Activated naive CD8-positive, alpha-beta T cell treated with anti-CD3 and anti-CD28 coated beads for 36 hours (primary cell): ENCODE results near the gene EXOC3. TPM values are rescaled to one million over a fixed set of nuclear protein-coding genes. Genes with fewer than 3 reads are reported as not detected.
"Not testable (repeated sequence)": the region's sequence is repeated elsewhere in the genome, so short reads cannot be mapped to it uniquely, and the experiment has no call there.

Source experiments
- DNase-seq: peaks from one replicate; pipeline ENCODE4 v3.0.0; 2021
- H3K27ac Mint-ChIP-seq: one replicate; pipeline ENCODE4 v1.8.0; 2022; ENCODE audit warnings: mild to moderate bottlenecking, moderate library complexity, mixed read lengths
- H3K27me3 Mint-ChIP-seq: one replicate; pipeline ENCODE4 v1.8.0; 2022; ENCODE audit warnings: mild to moderate bottlenecking, mixed read lengths
- H3K36me3 Mint-ChIP-seq: one replicate; pipeline ENCODE4 v1.8.0; 2021; ENCODE audit warnings: mild to moderate bottlenecking, mixed read lengths
- H3K4me1 Mint-ChIP-seq: one replicate; pipeline ENCODE4 v1.8.0; 2021; ENCODE audit warnings: mixed read lengths
- H3K4me3 Mint-ChIP-seq: one replicate; pipeline ENCODE4 v1.8.0; 2022; ENCODE audit warnings: mild to moderate bottlenecking, moderate library complexity, mixed read lengths
- H3K9me3 Mint-ChIP-seq: one replicate; pipeline ENCODE4 v1.8.0; 2022; ENCODE audit warnings: mixed read lengths
- total RNA-seq, 2 experiments: library from RNA; stranded (reverse); gene quantifications; one replicate each; pipeline ENCODE4 v1.2.3, GENCODE V29; 2021

EXOC3 gene
- total RNA-seq, 2 experiments from 2014 or later: 58.2 to 61.2 TPM

GRCh38 chr5:483011-483410 lies 40.0 kb downstream of the EXOC3 start:
- no peaks in the 10 kb centered on the region for H3K36me3 Mint-ChIP-seq
- no peak overlapping the region for H3K4me3 Mint-ChIP-seq
- peaks cover 2% of the 10 kb centered on the region for H3K4me1 Mint-ChIP-seq
- DNase-seq: no peak
- H3K27ac Mint-ChIP-seq: no peak overlapping the region
- peaks cover 19% of the 10 kb centered on the region for H3K27me3 Mint-ChIP-seq
- no peaks in the 10 kb centered on the region for H3K9me3 Mint-ChIP-seq

- Mint-ChIP-seq H3K36me3 (no peaks in the 10 kb centered on the region), H3K4me3 (no peak overlapping the region), H3K27ac (no peak overlapping the region), H3K4me1 (peaks cover 2% of the 10 kb centered on the region), H3K9me3 (no peaks in the 10 kb centered on the region), H3K27me3 (peaks cover 19% of the 10 kb centered on the region)
- no peak for DNase-seq
Observed at GRCh38 chr5:483434-484140, 40.6 kb downstream of the EXOC3 start.

DNA sequence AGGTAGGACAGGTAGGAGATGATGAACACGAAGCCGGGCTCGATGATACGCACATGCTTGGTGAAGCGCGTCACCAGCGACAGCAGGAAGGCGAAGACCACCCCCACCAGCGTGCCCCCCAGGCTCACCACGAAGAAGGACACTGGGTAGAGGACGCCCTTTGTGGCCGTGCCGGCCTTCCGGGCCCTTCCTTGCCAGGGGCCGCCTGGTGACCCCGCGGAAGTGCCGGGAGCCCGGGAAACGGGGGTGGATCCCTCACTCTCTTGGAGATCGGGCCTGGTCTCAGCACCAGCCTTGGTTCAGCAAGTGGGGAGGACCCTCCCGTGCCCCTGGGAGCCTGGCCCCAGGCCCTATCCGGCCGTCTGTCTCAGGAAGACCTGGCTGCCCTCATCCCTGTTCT lies 41.6 kb downstream of the EXOC3 start:
- Mint-ChIP-seq H3K4me1 (peaks cover 2% of the 10 kb centered on the region), H3K4me3 (no peak overlapping the region), H3K36me3 (no peaks in the 10 kb centered on the region), H3K27me3 (peaks cover 19% of the 10 kb centered on the region), H3K27ac (no peak overlapping the region), H3K9me3 (no peaks in the 10 kb centered on the region)
- DNase-seq: no peak

DNA sequence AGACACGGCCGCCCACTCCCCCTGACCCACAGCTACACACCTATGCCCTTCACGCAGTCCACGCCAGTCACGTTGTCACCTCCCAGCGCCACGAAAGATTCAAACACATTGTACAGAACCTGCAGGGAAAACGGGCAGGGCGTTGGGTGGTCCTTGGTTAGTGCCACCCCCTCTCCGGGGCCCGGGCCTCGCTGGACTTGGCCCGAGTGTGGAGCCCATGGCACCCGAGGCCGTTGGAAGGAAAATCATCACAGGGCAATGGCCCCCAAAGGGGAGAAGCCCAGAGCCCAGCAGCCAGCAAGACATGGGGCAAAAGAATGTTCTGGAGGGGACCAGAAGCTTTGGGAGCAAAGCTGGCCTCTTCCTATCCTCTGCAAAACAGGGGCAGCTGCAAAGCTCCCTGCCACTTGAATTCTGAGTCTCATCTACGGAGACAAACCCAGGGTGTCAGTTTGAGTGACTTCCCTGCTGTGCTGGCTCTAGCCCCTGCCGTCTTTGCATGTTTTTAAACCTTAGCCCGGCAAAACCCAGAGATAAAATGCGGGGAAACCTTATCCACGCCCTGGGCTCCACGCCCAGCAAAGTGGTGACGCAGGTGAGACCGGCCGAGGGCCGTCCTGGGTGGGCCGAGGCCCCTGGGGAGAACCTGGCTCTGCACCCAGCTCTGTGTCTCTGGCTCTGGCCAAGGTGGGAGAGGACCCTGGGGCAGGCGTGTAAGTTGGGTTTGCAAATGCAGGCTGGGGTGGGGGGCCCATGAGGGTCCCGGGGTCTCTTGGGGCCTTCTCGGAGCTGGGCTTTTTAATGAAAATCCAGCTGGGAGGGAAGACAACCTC lies 42.4 kb downstream of the EXOC3 start:
- Mint-ChIP-seq H3K4me1 (peaks cover 2% of the 10 kb centered on the region), H3K27ac (no peak overlapping the region), H3K9me3 (no peaks in the 10 kb centered on the region), H3K4me3 (no peak overlapping the region), H3K36me3 (no peaks in the 10 kb centered on the region), H3K27me3 (peaks cover 19% of the 10 kb centered on the region)
- no peak for DNase-seq

- H3K4me1 Mint-ChIP-seq: peaks cover 2% of the 10 kb centered on the region
- H3K4me3 Mint-ChIP-seq: no peak overlapping the region
- H3K9me3 Mint-ChIP-seq: no peaks in the 10 kb centered on the region
- H3K27ac Mint-ChIP-seq: no peak overlapping the region
- H3K36me3 Mint-ChIP-seq: no peaks in the 10 kb centered on the region
- no peak for DNase-seq
- H3K27me3 Mint-ChIP-seq: peaks cover 19% of the 10 kb centered on the region
Observed at GRCh38 chr5:485946-486491, 43.0 kb downstream of the EXOC3 start.

GRCh38 chr5:486597-486996 lies 43.6 kb downstream of the EXOC3 start:
- H3K4me3 Mint-ChIP-seq, H3K4me1 Mint-ChIP-seq, DNase-seq, H3K9me3 Mint-ChIP-seq, H3K36me3 Mint-ChIP-seq, H3K27ac Mint-ChIP-seq: not testable (repeated sequence)
- peaks cover 15% of the 10 kb centered on the region for H3K27me3 Mint-ChIP-seq

- H3K4me1 Mint-ChIP-seq: peaks cover 2% of the 10 kb centered on the region
- no peak overlapping the region for H3K4me3 Mint-ChIP-seq
- DNase-seq: no peak
- no peaks in the 10 kb centered on the region for H3K36me3 Mint-ChIP-seq
- no peak overlapping the region for H3K27ac Mint-ChIP-seq
- H3K27me3 Mint-ChIP-seq: peaks cover 15% of the 10 kb centered on the region
- H3K9me3 Mint-ChIP-seq: no peaks in the 10 kb centered on the region
Observed at GRCh38 chr5:488241-488640, 45.3 kb downstream of the EXOC3 start.

DNA sequence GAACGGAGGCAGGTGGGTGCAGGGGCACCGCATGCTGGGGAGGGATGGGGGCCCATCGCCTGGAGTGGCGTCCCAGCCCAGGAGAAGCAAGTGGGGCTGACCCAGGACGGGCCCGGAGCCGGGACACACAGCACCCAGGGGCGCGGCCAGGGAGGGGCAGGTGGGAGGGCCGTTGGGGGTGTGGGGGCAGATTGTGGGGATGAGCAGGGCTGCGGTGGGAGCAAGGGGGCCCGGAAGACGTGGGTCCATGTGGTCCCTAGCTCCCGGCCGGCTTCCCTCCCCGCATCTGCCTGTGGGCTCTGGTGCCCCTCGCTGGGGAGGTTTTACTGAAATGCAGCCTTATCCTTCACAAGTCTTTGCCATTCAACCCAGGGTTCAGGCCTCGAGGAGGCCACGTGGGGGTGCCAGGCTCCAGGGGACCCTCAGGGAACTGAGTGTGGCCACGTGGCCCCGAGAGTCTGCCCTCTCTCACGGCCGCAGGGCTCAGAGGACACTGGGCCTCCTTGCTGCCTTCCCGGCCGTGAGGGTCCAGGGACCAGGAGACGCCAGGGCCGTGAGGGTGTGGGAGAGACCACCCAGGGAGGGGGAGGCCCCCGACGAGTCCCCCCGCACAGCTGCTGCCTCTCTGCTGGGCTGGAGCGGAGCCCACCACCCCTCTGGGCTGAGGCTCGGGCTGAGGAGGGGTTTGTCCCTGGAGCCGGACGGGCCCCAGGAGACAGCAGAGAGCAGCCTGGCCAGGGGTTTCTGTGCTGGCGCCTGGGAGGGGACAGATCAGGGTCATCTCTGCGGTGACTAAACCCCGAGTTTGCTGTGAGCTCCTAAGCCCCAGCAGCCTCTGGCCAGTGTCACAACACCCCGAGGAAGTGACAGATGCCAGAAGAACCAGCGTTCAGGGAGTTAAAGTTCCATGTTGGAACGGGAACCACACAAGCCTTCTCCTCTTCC lies 46.0 kb downstream of the EXOC3 start:
- Mint-ChIP-seq H3K9me3 (no peaks in the 10 kb centered on the region), H3K4me1 (peaks cover 2% of the 10 kb centered on the region), H3K27me3 (peaks cover 15% of the 10 kb centered on the region), H3K27ac (no peak overlapping the region), H3K36me3 (no peaks in the 10 kb centered on the region), H3K4me3 (no peak overlapping the region)
- DNase-seq: no peak

- Mint-ChIP-seq H3K27me3 (peaks cover 15% of the 10 kb centered on the region), H3K4me1 (peaks cover 2% of the 10 kb centered on the region), H3K4me3 (no peak overlapping the region), H3K27ac (no peak overlapping the region), H3K36me3 (no peaks in the 10 kb centered on the region), H3K9me3 (no peaks in the 10 kb centered on the region)
- DNase-seq: no peak
Observed at GRCh38 chr5:489689-490080, 46.7 kb downstream of the EXOC3 start.

DNA sequence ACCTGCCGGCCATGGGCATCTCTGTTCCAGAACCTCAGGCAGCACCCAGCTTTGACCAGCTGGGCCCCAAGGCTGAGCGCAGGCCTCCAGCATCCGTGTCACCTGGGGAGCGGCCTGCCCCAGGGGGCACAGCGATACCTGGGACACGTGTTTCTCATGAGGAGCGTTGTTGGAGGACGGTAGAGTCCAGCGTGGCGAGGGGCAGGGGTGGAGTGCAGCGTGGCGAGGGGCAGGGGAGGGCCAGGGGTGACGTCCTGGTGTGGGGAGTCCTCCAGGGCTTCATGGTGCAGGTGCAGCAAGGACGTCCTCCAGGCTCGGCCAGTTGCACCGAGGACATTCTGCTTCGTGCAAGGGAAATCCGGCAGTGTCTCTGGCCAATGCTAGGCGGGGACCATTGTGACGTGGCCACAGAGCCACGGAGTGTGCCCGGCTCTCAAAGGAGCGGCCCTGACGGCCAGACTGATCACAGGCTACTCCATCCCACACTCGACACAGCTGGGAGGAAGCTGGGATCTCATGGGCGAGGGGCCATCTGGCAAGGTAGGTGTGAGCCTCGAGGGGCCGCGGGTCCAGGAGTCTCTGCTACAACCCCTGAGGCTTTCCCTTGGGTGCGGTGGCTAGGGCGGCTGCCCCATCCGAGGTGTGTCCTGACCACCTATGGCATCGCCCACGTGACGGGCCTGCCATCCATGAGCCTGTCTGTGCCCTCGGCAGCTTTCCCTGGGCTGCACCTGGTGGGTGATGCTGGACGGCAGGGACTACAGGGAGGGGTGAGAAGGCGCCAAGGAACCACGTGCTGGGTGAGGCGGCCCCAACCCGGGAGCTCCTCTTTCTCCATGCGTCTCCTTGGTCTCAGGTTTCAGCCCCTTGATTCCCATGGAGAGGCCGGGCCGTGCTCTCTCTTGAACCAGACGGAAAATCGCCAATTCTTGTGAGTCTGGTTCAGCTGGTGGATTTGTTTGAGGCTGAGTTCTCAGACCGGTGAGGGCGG lies 47.4 kb downstream of the EXOC3 start:
- no peak overlapping the region for H3K4me3 Mint-ChIP-seq
- H3K36me3 Mint-ChIP-seq: no peaks in the 10 kb centered on the region
- H3K27ac Mint-ChIP-seq: no peak overlapping the region
- peaks cover 9% of the 10 kb centered on the region for H3K27me3 Mint-ChIP-seq
- DNase-seq: no peak
- peaks cover 2% of the 10 kb centered on the region for H3K4me1 Mint-ChIP-seq
- H3K9me3 Mint-ChIP-seq: no peaks in the 10 kb centered on the region

- Mint-ChIP-seq H3K4me1 (no peaks in the 10 kb centered on the region), H3K36me3 (no peaks in the 10 kb centered on the region), H3K9me3 (no peaks in the 10 kb centered on the region), H3K27me3 (peaks cover 3% of the 10 kb centered on the region), H3K4me3 (no peak overlapping the region), H3K27ac (no peak overlapping the region)
- no peak for DNase-seq
Observed at GRCh38 chr5:491119-491855, 48.3 kb downstream of the EXOC3 start.

GRCh38 chr5:491856-492155 lies 48.8 kb downstream of the EXOC3 start:
- H3K4me3 Mint-ChIP-seq: no peak overlapping the region
- no peaks in the 10 kb centered on the region for H3K27me3 Mint-ChIP-seq
- no peak for DNase-seq
- no peaks in the 10 kb centered on the region for H3K36me3 Mint-ChIP-seq
- no peaks in the 10 kb centered on the region for H3K4me1 Mint-ChIP-seq
- no peak overlapping the region for H3K27ac Mint-ChIP-seq
- no peaks in the 10 kb centered on the region for H3K9me3 Mint-ChIP-seq

GRCh38 chr5:492314-492893 lies 49.4 kb downstream of the EXOC3 start:
- H3K27ac Mint-ChIP-seq: no peak overlapping the region
- no peaks in the 10 kb centered on the region for H3K27me3 Mint-ChIP-seq
- H3K4me3 Mint-ChIP-seq: no peak overlapping the region
- H3K36me3 Mint-ChIP-seq: no peaks in the 10 kb centered on the region
- DNase-seq: no peak
- H3K9me3 Mint-ChIP-seq: no peaks in the 10 kb centered on the region
- no peaks in the 10 kb centered on the region for H3K4me1 Mint-ChIP-seq
